ENCODE data around the gene RNF213.
"Not testable (repeated sequence)": the region's sequence is repeated elsewhere in the genome, so short reads cannot be mapped to it uniquely, and the experiment has no call there.

RNF213 gene

DNA sequence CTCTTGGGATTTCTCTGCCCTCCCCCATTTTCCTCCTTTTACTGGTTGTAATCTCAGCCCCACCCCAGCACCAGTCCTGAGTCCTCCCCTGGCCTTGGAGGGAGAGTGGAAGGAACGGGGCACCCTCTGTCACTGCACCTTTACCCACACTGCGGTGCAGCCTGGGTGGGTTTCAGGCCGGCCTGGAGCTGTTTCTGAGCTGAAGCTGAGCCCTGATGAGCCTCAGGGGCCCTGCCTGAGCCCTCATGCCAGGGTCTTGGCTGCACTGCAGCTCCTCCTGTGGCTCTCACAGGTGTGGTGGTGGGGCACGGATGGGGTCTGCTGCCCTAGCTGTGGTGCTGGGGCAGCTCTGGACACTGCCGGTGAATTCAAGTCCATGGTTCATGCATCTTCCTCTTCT is 34.5 kb downstream of the RNF213 start:
- DNase-seq (ENCODE audit: low spot score): no peak

GRCh38 chr17:80295559-80295958 is 34.9 kb downstream of the RNF213 start:
- no peak for DNase-seq (ENCODE audit: low spot score)

- no peak for DNase-seq (ENCODE audit: low spot score)
Observed at GRCh38 chr17:80296221-80296620, 35.6 kb downstream of the RNF213 start.

- no peak for DNase-seq (ENCODE audit: low spot score)
Observed at GRCh38 chr17:80297996-80298560, 37.4 kb downstream of the RNF213 start.

DNA sequence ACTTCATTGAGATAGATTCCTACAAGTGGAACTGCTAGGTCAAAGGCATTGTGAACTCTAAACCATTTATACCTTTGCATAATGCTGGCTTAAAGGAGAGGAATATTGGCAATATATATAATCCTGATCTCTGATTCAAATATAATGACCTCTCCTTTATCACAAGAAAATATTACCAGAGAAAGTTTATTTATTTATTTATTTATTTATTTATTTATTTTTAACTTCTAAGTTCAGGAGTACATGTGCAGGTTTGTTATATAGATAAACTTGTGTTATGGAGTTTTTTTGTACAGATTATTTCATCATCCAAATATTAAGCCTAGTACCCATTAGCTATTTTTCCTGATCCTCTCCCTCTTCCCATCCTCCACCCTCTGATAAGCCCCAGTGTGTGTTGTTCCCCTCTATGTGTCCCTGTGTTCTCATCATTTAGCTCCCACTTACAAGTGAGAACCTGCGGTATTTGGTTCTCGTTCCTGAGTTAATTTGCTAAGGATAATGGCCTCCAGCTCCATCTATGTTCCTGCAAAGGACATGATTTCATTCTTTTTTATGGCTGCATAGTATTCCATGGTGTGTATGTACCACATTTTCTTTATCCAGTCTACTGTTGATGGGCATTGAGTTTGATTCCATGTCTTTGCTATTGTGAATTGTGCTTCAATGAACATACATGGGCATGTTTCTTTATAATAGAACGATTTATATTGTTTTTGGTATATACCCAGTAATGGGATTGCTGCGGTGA is 38.9 kb downstream of the RNF213 start:
- not testable (repeated sequence) for DNase-seq (ENCODE audit: low spot score)

DNA sequence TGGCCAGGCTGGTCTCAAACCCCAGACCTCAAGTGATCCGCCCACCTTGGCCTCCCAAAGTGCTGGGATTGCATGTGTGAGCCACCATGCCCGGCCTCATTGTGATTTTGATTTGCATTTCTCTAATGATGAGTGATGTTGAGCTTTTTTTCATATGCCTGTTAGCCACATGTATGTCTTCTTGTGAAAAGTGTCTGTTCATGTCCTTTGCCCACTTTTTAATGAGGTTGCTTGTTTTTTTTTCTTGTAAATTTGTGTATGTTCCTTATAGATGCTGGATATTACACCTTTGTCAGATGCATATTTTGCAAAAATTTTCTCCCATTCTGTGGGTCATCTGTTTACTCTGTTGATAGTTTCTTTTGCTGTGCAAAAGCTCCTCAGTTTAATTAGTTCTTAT is 40.1 kb downstream of the RNF213 start:
- not testable (repeated sequence) for DNase-seq (ENCODE audit: low spot score)

- DNase-seq (ENCODE audit: low spot score): no peak
Observed at GRCh38 chr17:80303824-80304223, 43.2 kb downstream of the RNF213 start.

DNA sequence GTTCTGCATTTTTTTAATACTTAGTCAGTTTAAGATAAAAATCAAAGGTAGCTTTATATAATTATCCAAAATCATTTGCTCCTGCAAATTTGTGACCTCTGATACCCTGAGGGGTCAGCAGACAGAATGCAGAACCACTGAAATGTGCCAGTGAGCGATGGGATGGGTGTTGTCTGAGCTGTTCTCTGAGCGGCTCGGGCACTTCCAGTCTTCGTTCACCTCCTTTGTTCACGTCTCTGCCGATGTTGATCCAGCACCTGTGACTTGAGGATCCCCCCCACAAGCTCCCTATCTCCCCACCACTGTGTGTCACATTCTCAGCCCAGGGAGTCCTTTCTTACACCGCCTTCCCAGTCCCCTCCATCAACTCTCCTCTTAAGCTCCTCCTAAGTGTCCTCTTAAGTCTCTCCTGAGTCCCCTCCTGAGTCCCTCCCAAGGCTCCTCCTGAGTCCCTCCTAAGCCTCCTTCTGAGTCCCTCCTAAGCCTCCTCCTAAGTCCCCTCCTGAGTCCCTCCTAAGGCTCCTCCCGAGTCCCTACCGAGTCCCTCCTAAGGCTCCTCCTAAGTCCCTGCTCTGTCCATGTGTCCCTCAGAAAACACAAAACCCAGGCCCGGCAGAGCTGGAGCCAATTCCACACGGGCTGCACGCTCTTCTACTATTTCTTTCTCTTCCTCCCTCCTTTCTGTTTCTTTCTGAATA is 47.5 kb downstream of the RNF213 start:
- no peak for DNase-seq (ENCODE audit: low spot score)

DNA sequence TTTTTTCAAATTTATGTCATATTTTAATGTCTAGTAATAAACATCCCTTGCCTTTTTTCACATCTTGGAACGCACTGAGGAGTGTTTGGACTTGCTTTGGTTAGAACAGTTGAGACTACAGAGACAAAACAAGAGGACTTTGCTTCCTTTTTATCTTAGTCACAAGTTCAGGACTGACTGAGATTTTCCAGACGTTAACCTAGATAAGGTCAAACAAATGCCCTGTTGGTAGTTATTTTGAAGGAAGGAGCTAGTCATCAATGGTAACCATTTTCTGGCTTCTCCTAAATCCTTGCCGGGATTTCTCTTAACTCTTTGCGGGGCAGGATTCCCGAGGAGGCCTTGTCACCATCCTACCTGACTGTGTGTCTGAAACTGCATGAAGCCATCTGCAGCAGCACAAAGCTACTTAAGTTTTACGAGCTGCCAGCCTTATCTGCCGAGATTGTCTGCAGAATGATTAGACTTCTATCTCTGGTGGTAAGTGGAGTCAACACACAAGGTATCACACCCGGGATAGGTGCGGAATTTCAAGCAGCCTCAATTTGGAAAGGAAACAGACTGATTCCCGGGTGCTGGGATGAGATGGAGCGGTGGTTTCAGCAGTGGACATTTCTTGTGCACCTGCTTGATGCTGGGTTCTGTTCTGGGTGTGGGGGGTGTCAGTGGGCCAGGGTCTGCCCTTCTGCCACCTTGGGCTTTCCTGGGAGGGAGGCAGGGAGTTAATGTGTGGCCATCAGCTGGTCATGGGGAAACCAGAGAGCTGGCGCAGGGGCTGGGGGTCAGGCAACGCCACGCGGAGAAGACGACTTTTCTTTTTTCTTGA is 48.3 kb downstream of the RNF213 start:
- DNase-seq (ENCODE audit: low spot score): no peak

DNA sequence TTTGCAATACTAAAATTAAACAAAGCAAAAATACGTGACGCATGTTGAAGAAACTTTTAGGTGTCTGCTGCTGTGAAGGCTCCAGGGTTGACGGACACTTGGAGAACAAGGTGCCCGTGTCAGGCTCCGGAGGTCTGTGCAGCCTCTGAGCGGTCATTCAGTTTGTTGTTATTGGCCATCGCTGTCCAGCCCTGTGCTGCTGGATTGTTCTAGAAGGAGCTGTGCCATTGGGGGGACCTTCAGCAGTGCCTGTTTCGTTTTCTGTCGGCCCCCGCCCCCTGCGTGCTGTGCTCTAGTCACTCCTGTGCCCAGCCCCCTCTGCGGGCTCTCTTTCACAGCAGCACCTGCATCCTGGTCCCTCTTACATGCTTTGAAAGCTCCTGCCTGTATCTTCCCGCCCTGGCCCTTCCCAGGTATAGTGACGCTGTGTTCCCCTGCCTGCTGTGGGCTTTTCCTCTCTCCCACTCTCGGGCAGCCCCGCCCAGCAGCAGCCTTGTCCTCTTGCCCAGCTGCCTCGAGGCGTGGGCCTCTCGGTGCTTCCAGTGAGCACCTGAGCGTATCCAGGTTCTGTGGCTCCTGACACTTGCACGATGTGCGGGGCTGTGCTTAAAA is 50.7 kb downstream of the RNF213 start:
- DNase-seq (ENCODE audit: low spot score): no peak

- DNase-seq (ENCODE audit: low spot score): no peak
Observed at GRCh38 chr17:80312621-80313135, 52.0 kb downstream of the RNF213 start.

DNA sequence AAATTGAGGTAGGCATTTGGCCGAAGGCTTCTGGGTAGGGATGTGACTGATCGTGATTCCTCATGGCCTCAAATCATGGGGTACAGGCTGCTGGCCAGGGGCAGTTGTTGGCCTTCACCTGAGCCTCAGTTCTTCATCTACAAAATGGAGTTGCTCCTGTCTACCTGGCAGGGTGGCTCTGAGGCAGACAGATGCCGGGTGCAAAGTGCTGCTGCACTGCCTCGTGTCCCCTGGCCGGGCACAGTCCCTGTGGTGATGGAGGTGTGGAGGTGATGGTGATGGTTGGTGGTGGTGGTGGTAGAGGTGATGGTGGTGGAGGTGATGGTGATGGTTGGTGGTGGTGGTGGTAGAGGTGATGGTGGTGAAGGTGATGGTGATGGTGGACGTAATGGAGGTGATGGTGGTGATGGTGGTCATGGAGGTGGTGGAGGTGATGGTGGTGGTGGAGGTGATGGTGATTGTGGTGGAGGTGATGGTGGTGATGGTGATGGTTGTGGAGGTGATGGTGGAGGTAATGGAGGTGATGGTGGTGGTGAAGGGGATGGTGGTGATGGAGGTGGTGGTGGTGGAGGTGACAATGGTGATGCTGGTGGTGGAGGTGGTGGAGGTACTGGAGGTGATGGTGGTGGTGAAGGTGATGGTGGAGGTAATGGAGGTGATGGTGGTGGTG is 52.6 kb downstream of the RNF213 start:
- no peak for DNase-seq (ENCODE audit: low spot score)

DNA sequence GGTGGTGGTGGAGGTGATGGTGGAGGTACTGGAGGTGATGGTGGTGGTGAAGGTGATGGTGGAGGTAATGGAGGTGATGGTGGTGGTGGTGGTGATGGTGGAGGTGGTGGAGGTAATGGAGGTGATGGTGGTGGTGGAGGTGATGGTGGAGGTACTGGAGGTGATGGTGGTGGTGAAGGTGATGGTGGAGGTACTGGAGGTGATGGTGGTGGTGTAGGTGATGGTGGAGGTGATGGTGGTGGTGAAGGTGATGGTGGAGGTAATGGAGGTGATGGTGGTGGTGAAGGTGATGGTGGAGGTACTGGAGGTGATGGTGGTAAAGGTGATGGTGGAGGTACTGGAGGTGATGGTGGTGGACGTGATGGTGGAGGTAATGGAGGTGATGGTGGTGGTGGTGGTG is 53.3 kb downstream of the RNF213 start:
- not testable (repeated sequence) for DNase-seq (ENCODE audit: low spot score)

- no peak for DNase-seq (ENCODE audit: low spot score)
Observed at GRCh38 chr17:80315517-80316182, 55.0 kb downstream of the RNF213 start.

DNA sequence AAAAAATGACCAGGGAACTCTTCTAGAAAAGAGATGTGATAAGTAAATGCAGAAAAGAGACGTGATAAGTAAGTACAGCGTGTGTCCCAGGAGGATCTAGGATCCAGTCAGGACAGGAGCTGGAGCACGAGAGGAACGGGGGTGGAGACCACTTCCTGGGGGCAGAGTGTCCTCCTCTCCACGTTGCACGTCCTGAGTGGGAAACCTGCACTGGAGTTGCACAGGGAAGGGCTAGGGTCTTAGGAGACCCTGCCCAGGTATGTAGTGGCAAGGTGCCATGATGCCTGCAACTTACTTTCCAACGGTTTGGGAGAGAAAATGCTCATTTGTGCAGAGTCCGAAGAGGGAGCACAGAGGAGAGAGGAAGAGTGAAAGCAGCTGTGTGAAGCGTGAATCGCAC is 55.8 kb downstream of the RNF213 start:
- DNase-seq (ENCODE audit: low spot score): no peak

DNA sequence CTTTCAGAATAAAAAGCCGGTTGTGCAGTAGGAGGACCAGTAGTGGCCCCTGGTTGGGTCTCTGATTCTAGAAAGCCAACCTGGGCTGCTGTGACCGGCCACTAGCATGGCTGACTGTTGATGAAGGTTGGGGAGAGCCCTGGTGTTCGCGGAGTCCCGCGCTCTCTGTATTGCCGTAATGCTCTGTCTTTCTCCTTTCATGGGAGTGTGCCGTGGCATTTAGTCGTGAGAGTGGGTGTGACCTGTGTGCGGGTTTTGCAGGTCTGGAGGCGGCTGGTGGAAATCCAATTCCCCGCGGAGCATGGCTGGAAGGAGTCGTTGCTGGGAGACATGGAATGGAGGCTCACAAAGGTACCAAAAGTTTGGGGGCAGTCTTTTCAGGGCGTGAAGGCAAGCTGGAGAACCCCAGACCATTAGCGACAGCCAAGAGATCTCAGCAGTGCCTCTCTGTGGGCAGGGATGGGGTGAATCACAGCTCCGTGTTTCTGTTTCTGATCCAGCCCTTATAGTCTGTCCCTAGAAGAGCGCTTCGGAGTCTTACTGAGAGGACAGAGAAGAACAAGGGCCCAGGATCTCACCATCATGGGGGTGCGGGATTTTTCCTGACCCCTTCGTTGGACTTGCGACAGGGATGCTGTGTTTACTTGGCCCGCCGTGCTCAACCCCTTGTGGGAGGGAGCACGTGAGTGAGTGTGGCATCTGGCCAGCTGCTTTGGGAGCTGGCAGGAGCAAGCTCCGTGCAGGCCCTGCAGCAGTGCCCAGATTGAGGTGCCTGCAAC is 56.5 kb downstream of the RNF213 start:
- DNase-seq (ENCODE audit: low spot score): no peak

- no peak for DNase-seq (ENCODE audit: low spot score)
Observed at GRCh38 chr17:80317706-80317980, 57.0 kb downstream of the RNF213 start.

GRCh38 chr17:80318166-80318565 is 57.5 kb downstream of the RNF213 start:
- no peak for DNase-seq (ENCODE audit: low spot score)

DNA sequence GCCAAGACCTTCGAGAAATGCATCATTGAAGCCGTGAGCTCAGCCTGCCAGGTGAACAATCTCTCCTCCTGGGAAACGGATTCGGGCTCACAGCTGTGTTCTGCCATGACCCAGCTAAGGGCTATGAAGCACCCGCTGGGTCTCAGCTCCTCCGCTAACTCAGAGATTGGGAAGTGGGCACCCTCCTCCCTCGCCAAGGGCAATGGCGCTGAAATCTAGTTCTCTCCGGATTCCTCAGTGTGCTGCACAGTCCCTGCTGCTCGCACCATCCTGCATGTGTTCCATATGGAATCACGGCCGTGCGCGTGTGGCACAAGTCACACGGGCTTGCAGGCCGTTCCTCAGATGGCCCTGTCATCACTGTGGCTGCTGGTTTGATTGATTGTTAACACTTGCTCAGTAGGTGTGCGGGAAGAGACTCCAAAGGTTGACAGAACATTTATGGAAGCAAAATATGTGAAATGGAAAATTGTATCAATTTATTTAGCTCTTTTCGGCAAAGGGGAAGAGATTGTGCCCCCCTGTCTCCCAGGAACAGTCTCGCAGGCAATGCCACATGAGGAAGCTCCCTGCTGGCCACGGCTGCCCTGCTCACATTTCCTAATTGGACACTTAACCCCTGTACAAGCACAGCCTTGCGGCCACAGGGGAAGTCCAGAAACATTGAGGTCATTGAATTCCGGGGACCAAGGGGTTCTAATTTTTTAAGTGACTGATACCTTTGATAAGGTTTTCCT is 58.8 kb downstream of the RNF213 start:
- no peak for DNase-seq (ENCODE audit: low spot score)

DNA sequence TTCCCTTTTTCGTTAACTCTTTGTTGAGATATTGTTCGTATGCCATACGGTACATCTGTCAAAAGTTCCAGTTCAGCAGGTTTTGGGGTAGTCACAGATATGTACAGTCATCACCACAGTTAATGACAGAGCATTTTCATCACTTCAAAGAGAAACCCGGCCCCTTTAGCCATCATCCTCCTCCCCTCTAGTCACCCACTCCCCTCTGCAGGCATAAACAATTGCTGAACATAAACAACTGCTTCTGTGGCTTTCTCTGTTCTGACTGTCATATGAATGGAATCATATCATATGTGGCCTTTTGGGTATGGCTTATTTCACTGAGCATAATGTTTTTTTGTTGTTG is 59.3 kb downstream of the RNF213 start:
- DNase-seq (ENCODE audit: low spot score): no peak
